CD8-positive, alpha-beta memory T cell (primary cell): ENCODE measurements around the gene HOXA5. TPM values are rescaled to one million over a fixed set of nuclear protein-coding genes. Genes with fewer than 3 reads are reported as not detected.
A peak's percentile ranks its signal among the peaks of the same experiment; 100 is the strongest.

ENCODE experiments used
- CTCF ChIA-PET: fragments of 350-600 bp; sonication (Branson Sonifier 250); formaldehyde crosslinking; loops from one replicate; lab custom pipeline; 2021; ENCODE audit warnings: antibody characterized with exemption; lab: Charles Lee
- POLR2A ChIA-PET: fragments of 350-600 bp; sonication (Branson Sonifier 250); formaldehyde crosslinking; loops from one replicate; lab custom pipeline; 2021; ENCODE audit warnings: antibody characterized with exemption; lab: Charles Lee
- DNase-seq, 5 donors: peaks; one replicate each; pipeline versions ENCODE4 v3.0.0 to v3.0.0-alpha.2; 2020 to 2022; ENCODE audit warnings: mixed read lengths in 1 of 5
- H3K27ac ChIP-seq: one replicate; pipeline ENCODE4 v1.7.0; 2013; ENCODE audit warnings: low read depth, mild to moderate bottlenecking, low read length, moderate library complexity
- H3K27me3 ChIP-seq: 2 replicates; pipeline ENCODE4 v1.7.0; 2013; ENCODE audit warnings: low read length, mild to moderate bottlenecking; ENCODE audit not compliant: insufficient read depth, poor library complexity, severe bottlenecking
- H3K36me3 ChIP-seq: 2 replicates; pipeline ENCODE4 v1.7.0; 2013; ENCODE audit warnings: mild to moderate bottlenecking, low read length, moderate library complexity; ENCODE audit not compliant: insufficient read depth
- H3K4me1 ChIP-seq: 2 replicates; pipeline ENCODE4 v1.7.0; 2013; ENCODE audit warnings: mild to moderate bottlenecking, low read length, moderate library complexity; ENCODE audit not compliant: insufficient read depth
- H3K4me3 ChIP-seq: 2 replicates; pipeline ENCODE4 v1.7.0; 2013; ENCODE audit warnings: mild to moderate bottlenecking, low read length
- H3K9me3 ChIP-seq: 2 replicates; pipeline ENCODE4 v1.7.0; 2013; ENCODE audit warnings: mild to moderate bottlenecking, low read length
- H3K27ac Mint-ChIP-seq, 8 donors: one replicate each; pipeline ENCODE4 v1.8.0; 2020 to 2021; ENCODE audit warnings: mixed read lengths in 8 of 8, mild to moderate bottlenecking in 6 of 8, inconsistent platforms in 3 of 8, moderate library complexity in 3 of 8
- H3K27me3 Mint-ChIP-seq, 2 donors: one replicate each; pipeline ENCODE4 v1.8.0; 2020 to 2021; ENCODE audit warnings: mixed read lengths in 2 of 2, mild to moderate bottlenecking in 1 of 2, moderate library complexity in 1 of 2
- H3K36me3 Mint-ChIP-seq, 3 donors: one replicate each; pipeline ENCODE4 v1.8.0; 2020 to 2021; ENCODE audit warnings: mixed read lengths in 3 of 3, inconsistent platforms in 1 of 3, mild to moderate bottlenecking in 1 of 3
- H3K4me1 Mint-ChIP-seq, 3 donors: one replicate each; pipeline ENCODE4 v1.8.0; 2020 to 2021; ENCODE audit warnings: mixed read lengths in 3 of 3, inconsistent platforms in 1 of 3, mild to moderate bottlenecking in 1 of 3
- H3K4me3 Mint-ChIP-seq, 7 donors: one replicate each; pipeline ENCODE4 v1.8.0; 2020 to 2021; ENCODE audit warnings: mixed read lengths in 7 of 7, mild to moderate bottlenecking in 6 of 7, moderate library complexity in 4 of 7, inconsistent platforms in 2 of 7
- H3K9me3 Mint-ChIP-seq, 5 donors: one replicate each; pipeline ENCODE4 v1.8.0; 2020 to 2022; ENCODE audit warnings: mixed read lengths in 5 of 5, mild to moderate bottlenecking in 3 of 5, moderate library complexity in 2 of 5, inconsistent platforms in 1 of 5
- polyA plus RNA-seq: library from polyadenylated mRNA; unstranded; fragments of 300-500 nt; fragmentation: Illumina TruSeq; gene quantifications from one replicate; pipeline ENCODE4 v1.2.3, GENCODE V29; 2021
- total RNA-seq, 2 experiments: library from RNA; stranded (reverse); gene quantifications; one replicate each; pipeline ENCODE4 v1.2.3, GENCODE V29; 2021

HOXA5 gene
- total and polyA plus RNA-seq, 3 experiments from 2014 or later: not detected

DNA sequence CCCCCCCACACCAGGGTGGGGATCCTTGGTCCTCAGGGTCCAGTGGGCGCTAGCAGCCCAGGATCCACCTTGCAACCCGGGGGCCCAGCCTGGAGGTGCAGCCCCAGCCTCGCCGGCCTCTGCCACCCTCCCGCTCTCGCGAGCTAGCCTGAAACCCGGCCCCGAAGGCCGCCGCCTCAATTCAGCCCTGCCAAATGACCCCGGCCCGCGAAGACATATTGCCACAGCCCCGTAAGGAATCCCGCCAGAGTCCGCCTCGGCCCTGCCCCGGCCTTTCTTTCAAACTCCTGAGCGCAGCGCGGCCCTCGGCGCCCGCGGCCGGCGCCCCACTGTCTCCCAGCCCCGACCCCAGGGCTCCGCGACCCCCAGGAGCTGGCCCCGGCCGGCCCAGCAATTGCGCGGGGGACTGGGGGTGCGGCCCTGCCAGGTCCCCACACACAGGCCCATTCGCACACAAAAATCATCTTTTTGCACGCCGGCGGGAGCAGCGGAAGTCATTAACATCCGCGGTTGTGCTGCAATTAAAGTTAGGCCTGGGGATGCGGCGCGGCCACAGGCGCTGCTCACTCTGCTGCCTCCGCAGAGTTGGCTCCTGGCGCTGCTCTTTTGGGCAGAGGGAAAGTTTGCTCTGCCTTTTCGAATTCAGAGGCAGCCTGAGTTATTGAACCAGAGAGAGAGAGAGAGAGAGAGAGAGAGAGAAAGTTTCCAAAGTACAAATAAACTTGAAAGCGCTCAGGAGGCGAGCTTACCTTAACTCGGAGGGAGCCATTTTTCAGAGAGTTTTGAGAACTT, 4.0 kb downstream of the HOXA5 start:
- Mint-ChIP-seq H3K36me3 (no peaks in the 10 kb centered on the region), H3K4me3 (no peak overlapping the region), H3K4me1 (no peaks in the 10 kb centered on the region), H3K9me3 (no peaks in the 10 kb centered on the region), H3K27ac (no peak overlapping the region), H3K27me3 (peaks cover 31 to 70% of the 10 kb centered on the region in 2 donors)
- Histone ChIP-seq H3K9me3 (no peaks in the 10 kb centered on the region), H3K27me3 (peaks cover 23% of the 10 kb centered on the region), H3K36me3 (no peaks in the 10 kb centered on the region), H3K27ac (no peak overlapping the region), H3K4me3 (no peak overlapping the region), H3K4me1 (no peaks in the 10 kb centered on the region)
- ChIA-PET POLR2A (no interaction called here), CTCF (no interaction called here)
- no peak for DNase-seq

GRCh38 chr7:27138985-27139333, 4.5 kb downstream of the HOXA5 start:
- Mint-ChIP-seq H3K27ac (no peak overlapping the region), H3K4me1 (no peaks in the 10 kb centered on the region), H3K4me3 (no peak overlapping the region), H3K36me3 (no peaks in the 10 kb centered on the region), H3K27me3 (peaks cover 30 to 70% of the 10 kb centered on the region in 2 donors), H3K9me3 (no peaks in the 10 kb centered on the region)
- Histone ChIP-seq H3K9me3 (no peaks in the 10 kb centered on the region), H3K27me3 (peaks cover 23% of the 10 kb centered on the region), H3K4me3 (no peak overlapping the region), H3K27ac (no peak overlapping the region), H3K4me1 (no peaks in the 10 kb centered on the region), H3K36me3 (no peaks in the 10 kb centered on the region)
- POLR2A ChIA-PET: no interaction called here
- no peak for DNase-seq
- CTCF ChIA-PET: no interaction called here

DNA sequence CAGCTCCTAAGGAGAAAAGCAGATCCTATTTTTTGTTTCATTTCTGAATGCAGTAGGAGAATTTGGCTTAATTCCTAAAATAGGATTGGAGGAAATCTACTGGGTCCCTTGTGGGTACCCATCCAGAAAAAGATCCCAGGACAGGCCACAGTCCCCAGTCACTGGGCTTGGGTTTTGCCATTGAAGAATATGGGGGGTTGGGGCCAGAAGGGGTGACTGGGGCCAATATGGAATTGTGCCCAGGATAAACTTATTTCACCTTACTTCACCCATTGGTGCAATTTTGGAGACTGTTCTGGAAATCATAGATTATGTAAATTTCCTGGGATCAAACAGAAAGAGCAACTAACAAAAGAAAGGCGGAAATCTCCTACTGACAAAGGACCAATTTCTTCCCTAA, 5.0 kb downstream of the HOXA5 start:
- H3K27ac ChIP-seq: no peak overlapping the region
- no peak overlapping the region for H3K4me3 ChIP-seq
- POLR2A ChIA-PET: no interaction called here
- Mint-ChIP-seq H3K4me1 (no peaks in the 10 kb centered on the region), H3K9me3 (no peaks in the 10 kb centered on the region), H3K27me3 (peaks cover 33 to 73% of the 10 kb centered on the region in 2 donors), H3K27ac (no peak overlapping the region), H3K4me3 (no peak overlapping the region), H3K36me3 (no peaks in the 10 kb centered on the region)
- DNase-seq: no peak
- CTCF ChIA-PET: no interaction called here
- H3K27me3 ChIP-seq: peaks cover 23% of the 10 kb centered on the region
- no peaks in the 10 kb centered on the region for H3K4me1 ChIP-seq
- H3K36me3 ChIP-seq: no peaks in the 10 kb centered on the region
- H3K9me3 ChIP-seq: no peaks in the 10 kb centered on the region

- Mint-ChIP-seq H3K27me3 (peaks cover 40 to 77% of the 10 kb centered on the region in 2 donors), H3K4me1 (no peaks in the 10 kb centered on the region), H3K9me3 (no peaks in the 10 kb centered on the region), H3K36me3 (no peaks in the 10 kb centered on the region), H3K27ac (no peak overlapping the region), H3K4me3 (no peak overlapping the region)
- ChIA-PET CTCF (no interaction called here), POLR2A (no interaction called here)
- no peaks in the 10 kb centered on the region for H3K9me3 ChIP-seq
- H3K4me1 ChIP-seq: no peaks in the 10 kb centered on the region
- no peaks in the 10 kb centered on the region for H3K36me3 ChIP-seq
- H3K27ac ChIP-seq: no peak overlapping the region
- no peak for DNase-seq
- no peak overlapping the region for H3K4me3 ChIP-seq
- peaks cover 23% of the 10 kb centered on the region for H3K27me3 ChIP-seq
Observed at GRCh38 chr7:27137640-27138315, 5.7 kb downstream of the HOXA5 start.

DNA sequence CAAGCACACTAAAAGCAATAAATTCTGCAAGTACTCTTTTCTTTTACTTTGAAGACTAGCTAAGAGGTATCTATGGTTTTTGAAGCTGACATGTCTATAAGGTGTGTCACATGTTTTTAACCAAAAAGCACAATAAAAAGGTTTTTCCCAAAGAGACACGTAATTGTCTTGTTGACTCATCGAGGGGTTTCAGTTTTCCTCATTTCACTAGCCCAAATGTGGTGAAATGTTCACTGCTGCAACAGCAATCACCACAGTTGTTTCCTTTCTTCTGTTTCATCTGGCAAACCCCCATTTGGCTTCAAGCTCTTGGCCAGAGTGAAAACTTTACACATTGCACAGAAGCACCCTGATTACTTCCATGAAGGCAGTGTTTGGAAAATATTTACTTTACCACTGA, 9.1 kb downstream of the HOXA5 start:
- no peak for DNase-seq
- H3K27me3 Mint-ChIP-seq: peaks cover 39 to 74% of the 10 kb centered on the region in 2 donors
- H3K9me3 Mint-ChIP-seq: no peaks in the 10 kb centered on the region
- no peak overlapping the region for H3K27ac ChIP-seq
- no peaks in the 10 kb centered on the region for H3K36me3 Mint-ChIP-seq
- H3K9me3 ChIP-seq: no peaks in the 10 kb centered on the region
- H3K27ac Mint-ChIP-seq: no peak overlapping the region
- H3K4me3 Mint-ChIP-seq: no peak overlapping the region
- H3K27me3 ChIP-seq: peaks cover 23% of the 10 kb centered on the region
- ChIA-PET POLR2A (no interaction called here), CTCF (interaction anchor here (2.0 kb wide), 1 partner anchor 16 kb away, joined by 5 read pairs; no protein-coding TSS in a partner anchor)
- no peak overlapping the region for H3K4me3 ChIP-seq
- peaks cover 6% of the 10 kb centered on the region for H3K4me1 ChIP-seq
- H3K4me1 Mint-ChIP-seq: peaks cover 0 to 3% (median 0%) of the 10 kb centered on the region in 3 donors
- H3K36me3 ChIP-seq: no peaks in the 10 kb centered on the region

DNA sequence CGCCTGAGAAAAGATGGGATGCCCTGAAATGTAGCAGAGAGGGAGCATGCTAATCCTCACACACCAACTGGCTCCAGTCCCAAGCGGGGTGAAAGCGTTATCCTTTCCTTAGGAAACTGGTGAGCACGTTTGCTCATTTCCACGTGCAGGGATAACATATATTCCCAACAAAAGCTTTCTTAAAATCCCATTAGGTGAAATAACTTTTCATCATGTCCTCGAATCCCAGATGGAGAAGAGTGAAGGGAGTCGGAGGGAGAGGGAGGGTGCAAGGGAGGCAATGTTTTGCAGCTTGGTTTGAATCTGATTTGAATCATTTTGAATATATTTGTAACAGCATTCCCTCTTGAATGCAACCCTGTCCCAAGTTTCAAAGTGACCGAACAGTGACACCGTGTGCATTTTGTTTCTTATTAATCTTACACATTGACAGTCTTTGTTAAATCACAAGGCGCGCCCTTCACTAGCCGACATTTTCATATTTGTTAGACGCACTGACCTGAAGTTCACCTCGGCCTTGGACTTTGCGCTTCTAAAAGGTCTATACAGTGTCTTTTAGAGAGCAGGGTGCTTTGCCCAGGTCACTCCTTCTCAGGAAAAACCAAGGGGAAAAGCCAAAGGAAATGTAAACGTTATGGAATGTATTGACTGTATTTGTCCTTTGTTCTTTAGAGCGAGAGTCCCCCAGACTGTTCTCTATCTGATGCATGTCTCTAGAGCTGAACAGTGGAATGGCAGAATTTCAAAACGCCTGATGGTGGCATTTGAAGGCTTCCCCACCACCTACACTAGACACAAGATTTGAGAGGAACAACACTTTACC, 9.9 kb downstream of the HOXA5 start:
- H3K27ac ChIP-seq: no peak overlapping the region
- ChIA-PET POLR2A (no interaction called here), CTCF (interaction anchor here (2.0 kb wide), 1 partner anchor 17 kb away, joined by 5 read pairs; no protein-coding TSS in a partner anchor)
- no peak overlapping the region for H3K4me3 ChIP-seq
- H3K4me1 Mint-ChIP-seq: peaks cover 0 to 3% (median 0%) of the 10 kb centered on the region in 3 donors
- H3K36me3 Mint-ChIP-seq: no peaks in the 10 kb centered on the region
- H3K27me3 Mint-ChIP-seq: peaks cover 43 to 77% of the 10 kb centered on the region in 2 donors
- peak overlapping the region in 1 of 7 donors; percentile 38 for H3K4me3 Mint-ChIP-seq
- H3K9me3 ChIP-seq: no peaks in the 10 kb centered on the region
- peaks cover 6% of the 10 kb centered on the region for H3K4me1 ChIP-seq
- no peaks in the 10 kb centered on the region for H3K9me3 Mint-ChIP-seq
- H3K27ac Mint-ChIP-seq: no peak overlapping the region
- H3K27me3 ChIP-seq: peaks cover 23% of the 10 kb centered on the region
- no peak for DNase-seq
- H3K36me3 ChIP-seq: no peaks in the 10 kb centered on the region

DNA sequence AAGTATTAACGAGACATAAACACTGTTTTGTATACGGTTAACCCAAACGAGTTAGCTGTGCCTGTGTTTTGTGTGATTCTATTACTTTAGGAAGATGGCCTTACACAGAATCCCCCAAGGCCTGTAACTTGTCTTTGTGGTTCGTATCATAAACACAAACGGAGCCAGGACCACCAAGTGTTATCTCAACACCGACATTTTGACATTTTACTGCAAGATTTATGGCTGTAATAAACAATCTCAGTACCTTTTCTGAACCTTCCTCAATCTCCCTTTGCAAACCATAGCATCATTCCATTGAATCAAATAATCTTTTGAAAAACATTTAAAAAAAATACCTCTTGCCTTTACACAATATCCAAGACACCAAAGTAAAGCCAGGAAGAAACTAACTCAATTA, 10.5 kb downstream of the HOXA5 start:
- Histone ChIP-seq H3K36me3 (no peaks in the 10 kb centered on the region), H3K4me3 (no peak overlapping the region), H3K27me3 (peaks cover 23% of the 10 kb centered on the region), H3K4me1 (peaks cover 6% of the 10 kb centered on the region), H3K9me3 (no peaks in the 10 kb centered on the region), H3K27ac (no peak overlapping the region)
- ChIA-PET POLR2A (no interaction called here), CTCF (interaction anchor here (2.0 to 2.8 kb wide), 2 partner anchors 18 kb away, joined by 5 to 11 read pairs; no protein-coding TSS in a partner anchor)
- Mint-ChIP-seq H3K9me3 (no peaks in the 10 kb centered on the region), H3K27ac (no peak overlapping the region), H3K4me1 (peaks cover 0 to 3% (median 0%) of the 10 kb centered on the region in 3 donors), H3K36me3 (no peaks in the 10 kb centered on the region), H3K27me3 (peaks cover 44 to 82% of the 10 kb centered on the region in 2 donors), H3K4me3 (peak overlapping the region in 1 of 7 donors; percentile 38)
- DNase-seq: no peak
